ENCODE results near the gene TMEM219.
"Not testable (repeated sequence)": the region's sequence is repeated elsewhere in the genome, so short reads cannot be mapped to it uniquely, and the experiment has no call there.

Gene TMEM219

DNA sequence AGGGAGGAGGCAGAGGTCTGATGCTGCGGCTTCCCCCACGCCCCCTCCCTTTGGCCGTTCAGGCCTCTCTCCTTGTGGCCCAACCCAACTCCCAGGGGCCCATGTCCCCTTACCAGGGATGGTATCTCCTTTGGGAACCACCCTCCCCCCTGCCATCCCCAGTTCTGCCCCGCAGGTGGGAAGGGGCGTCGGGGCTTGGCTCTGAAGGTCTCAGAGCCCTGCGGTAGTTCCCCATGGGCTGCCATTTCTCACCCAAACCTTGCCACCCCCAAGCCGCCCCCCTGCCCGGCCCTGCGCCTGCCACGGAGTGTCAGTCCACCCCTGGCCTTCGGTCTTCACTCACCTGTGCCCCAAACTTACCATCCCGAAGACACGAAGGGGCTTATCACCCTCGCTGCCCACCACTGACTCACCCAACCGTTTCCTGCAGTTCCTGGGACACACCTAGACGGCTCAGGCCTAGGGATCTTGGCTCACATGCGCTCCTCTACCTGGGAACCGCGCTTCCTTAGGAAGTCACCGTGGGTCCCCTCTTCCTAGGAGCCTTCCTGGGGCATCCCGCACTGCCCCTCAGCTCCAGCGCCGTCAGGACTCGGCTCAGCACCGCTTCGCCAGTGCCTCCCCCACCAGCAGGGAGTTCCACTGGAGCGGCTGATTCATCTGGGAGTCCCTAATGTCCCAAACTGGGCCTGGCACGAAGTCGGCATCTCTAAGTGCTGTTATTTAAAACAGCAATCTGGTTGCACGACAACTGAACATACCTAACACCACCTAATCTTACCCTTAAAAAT is 50.0 kb downstream of the TMEM219 start:
- DNase-seq (ENCODE audit: low read depth) = no peak

DNA sequence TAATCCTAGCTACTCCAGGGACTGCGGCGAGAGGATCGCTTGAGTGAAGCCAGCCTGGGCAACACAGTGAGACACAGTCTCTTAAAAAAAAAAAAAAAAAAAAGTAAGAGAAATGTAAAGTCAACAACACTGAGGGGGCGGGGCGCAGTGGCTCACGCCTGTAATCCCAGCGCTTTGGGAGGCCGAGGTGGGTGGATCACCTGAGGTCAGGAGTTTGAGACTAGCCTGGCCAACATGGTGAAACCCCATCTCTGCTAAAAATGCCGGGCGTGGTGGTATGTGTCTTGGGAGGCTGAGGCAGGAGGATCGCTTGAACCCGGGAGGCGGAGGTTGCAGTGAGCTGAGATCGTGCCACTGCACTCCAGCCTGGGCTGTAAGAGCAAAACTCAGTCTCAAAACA is 50.7 kb downstream of the TMEM219 start:
- DNase-seq (ENCODE audit: low read depth) = not testable (repeated sequence)

DNA sequence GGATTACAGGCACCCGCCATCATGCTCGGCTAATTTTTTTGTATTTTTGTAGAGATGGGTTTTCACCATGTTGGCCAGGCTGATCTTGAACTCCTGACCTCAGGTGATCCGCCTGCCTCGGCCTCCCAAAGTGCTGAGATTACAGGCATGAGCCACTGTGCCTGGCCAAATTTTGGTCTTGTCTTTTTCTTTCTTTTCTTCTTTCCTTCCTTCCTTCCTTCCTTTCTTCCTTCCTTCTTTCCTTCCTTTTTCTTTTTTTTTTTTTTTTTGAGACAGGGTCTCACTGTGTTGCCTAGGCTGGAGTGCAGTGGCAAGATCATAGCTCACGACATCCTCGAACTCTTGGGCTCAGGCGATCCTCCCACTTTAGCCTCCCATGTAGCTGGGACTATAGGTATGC is 53.6 kb downstream of the TMEM219 start:
- not testable (repeated sequence) for DNase-seq (ENCODE audit: low read depth)

DNA sequence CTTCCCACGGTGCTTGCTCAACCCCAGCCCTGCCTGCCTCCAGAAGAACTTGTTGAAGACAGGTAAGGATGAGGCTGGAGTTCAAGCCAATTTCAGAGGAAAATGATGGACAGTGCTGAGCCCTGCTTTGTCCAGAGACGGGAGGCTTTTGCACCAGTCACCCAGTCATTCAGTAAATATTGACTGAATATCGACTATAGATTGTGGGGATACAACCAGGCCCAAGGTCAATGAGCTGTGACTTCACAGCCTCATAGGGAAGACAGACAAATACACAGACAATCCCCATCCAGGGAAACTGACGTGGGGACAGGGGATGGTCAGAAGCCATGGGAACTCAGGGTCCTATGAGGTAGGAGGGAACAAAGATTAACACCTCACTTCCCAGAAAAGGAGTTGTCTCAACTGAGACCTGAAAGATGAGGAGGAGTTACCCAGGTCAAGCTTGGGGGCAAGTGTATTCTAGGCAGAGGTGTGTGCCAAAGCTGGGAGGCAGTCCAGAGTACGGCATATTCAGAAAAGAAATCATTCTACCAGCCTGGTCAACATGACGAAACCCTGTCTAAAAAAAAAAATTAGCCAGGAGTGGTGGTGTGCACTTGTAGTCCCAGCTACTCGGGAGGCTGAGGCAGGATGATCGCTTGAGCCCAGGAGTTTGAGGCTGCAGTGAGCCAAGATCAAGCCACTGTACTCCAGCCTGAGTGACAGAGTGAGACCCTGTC is 54.8 kb downstream of the TMEM219 start:
- DNase-seq (ENCODE audit: low read depth) = no peak

DNA sequence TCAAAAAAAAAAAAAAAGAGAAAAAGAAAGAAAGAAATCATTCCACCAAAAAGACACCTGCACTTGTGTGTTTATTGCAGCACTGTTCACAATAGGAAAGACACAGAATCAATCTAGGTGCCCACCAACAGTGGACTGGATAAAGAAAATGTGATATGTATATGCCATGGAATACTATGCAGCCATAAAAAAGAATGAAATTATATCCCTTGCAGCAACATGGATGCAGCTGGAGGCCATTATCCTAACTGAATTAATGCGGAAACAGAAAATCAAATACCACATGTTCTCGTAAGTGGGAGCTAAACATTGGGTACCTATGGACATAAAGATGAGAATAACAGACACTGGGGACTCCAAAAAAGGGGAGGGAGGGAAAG is 55.4 kb downstream of the TMEM219 start:
- DNase-seq (ENCODE audit: low read depth) = no peak

DNA sequence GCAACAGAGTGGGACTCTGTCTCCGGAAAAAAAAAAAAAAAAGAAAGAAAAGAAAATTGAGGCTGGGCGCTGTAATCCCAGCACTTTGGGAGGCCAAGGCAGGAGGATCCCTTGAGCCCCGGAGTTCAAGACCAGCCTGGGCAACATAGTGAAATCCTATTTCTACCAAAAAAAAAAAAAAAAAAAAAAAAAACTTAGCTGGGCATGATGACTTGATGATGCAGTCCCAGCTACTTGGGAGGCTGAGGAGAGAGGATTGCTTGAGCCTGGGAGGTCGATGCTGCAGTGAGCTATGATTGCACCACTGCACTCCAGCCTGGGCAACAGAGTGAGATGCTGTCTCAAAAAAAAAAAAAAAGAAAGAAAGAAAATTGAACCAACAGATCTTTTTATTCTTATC is 56.1 kb downstream of the TMEM219 start:
- not testable (repeated sequence) for DNase-seq (ENCODE audit: low read depth)

DNA sequence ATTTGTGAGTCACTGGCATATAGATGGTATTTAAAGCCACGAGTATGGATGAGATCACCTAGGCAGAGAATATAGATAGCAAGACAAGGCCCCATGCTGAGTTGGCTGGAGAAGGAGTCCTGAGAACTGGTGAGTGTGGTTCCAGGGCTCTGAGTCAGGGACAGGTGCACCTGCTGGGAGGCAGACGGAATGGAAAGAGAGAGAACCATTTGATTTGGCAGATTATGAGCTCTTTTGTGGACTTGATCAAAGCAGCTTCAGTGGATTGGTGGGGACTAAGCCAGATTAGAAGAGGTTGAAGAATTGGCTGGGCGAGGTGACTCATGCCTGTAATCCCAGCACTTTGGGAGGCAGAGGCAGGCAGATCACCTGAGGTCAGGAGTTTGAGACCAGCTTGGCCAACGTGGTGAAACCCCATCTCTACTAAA is 56.9 kb downstream of the TMEM219 start:
- no peak for DNase-seq (ENCODE audit: low read depth)
